ENCODE results near the gene HK1.
A peak's percentile ranks its signal among the peaks of the same experiment; 100 is the strongest.
"Not testable (repeated sequence)": the region's sequence is repeated elsewhere in the genome, so short reads cannot be mapped to it uniquely, and the experiment has no call there.

The HK1 gene

GRCh38 chr10:69329721-69330178 lies 51.5 kb downstream of the HK1 start:
- no peak for DNase-seq

GRCh38 chr10:69331161-69331560 lies 52.9 kb downstream of the HK1 start:
- no peak for DNase-seq

- DNase-seq, result no peak
These were observed 54.1 kb downstream of the HK1 start for GRCh38 chr10:69332278-69333010.

GRCh38 chr10:69333205-69333604 lies 54.9 kb downstream of the HK1 start:
- no peak for DNase-seq

GRCh38 chr10:69333865-69334301 lies 55.6 kb downstream of the HK1 start:
- DNase-seq, result not testable (repeated sequence)

GRCh38 chr10:69334302-69335062 lies 56.2 kb downstream of the HK1 start:
- no peak for DNase-seq

GRCh38 chr10:69335063-69335587 lies 56.8 kb downstream of the HK1 start:
- no peak for DNase-seq

- no peak for DNase-seq
These were observed 57.3 kb downstream of the HK1 start for GRCh38 chr10:69335613-69336012.

- DNase-seq, result no peak
These were observed 58.6 kb downstream of the HK1 start for GRCh38 chr10:69336952-69337295.

GRCh38 chr10:69337296-69338132 lies 59.2 kb downstream of the HK1 start:
- DNase-seq, result no peak

GRCh38 chr10:69338133-69338456 lies 59.8 kb downstream of the HK1 start:
- no peak for DNase-seq

- no peak for DNase-seq
These were observed 60.5 kb downstream of the HK1 start for GRCh38 chr10:69338547-69339450.

GRCh38 chr10:69340695-69341094 lies 62.4 kb downstream of the HK1 start:
- DNase-seq, result no peak

- DNase-seq, result no peak
These were observed 65.6 kb downstream of the HK1 start for GRCh38 chr10:69343905-69344304.

GRCh38 chr10:69344591-69345252 lies 66.4 kb downstream of the HK1 start:
- no peak for DNase-seq

GRCh38 chr10:69345402-69345801 lies 67.1 kb downstream of the HK1 start:
- no peak for DNase-seq

GRCh38 chr10:69345890-69346474 lies 67.7 kb downstream of the HK1 start:
- no peak for DNase-seq

- no peak for DNase-seq
These were observed 68.5 kb downstream of the HK1 start for GRCh38 chr10:69346776-69347175.

GRCh38 chr10:69348816-69349541 lies 70.7 kb downstream of the HK1 start:
- DNase-seq, result peak; percentile 70

- DNase-seq, result no peak
These were observed 71.2 kb downstream of the HK1 start for GRCh38 chr10:69349542-69349888.

- DNase-seq, result no peak
These were observed 73.3 kb downstream of the HK1 start for GRCh38 chr10:69351589-69351988.

Measured in amniotic stem cell (primary cell).